Osteocyte (in vitro differentiated cells): ENCODE data around the gene UGT1A6. TPM values are rescaled to one million over a fixed set of nuclear protein-coding genes. Genes with fewer than 3 reads are reported as not detected.
"Not testable (repeated sequence)": the region's sequence is repeated elsewhere in the genome, so short reads cannot be mapped to it uniquely, and the experiment has no call there.

ENCODE experiments used
- DNase-seq: peaks from one replicate; pipeline ENCODE4 v3.0.0; 2021; ENCODE audit warnings: mixed read lengths; ENCODE audit not compliant: unreplicated experiment; ENCODE audit errors: extremely low spot score
- H3K27ac Mint-ChIP-seq: one replicate; pipeline ENCODE4 v1.8.0; 2021; ENCODE audit warnings: mild to moderate bottlenecking, mixed read lengths; ENCODE audit not compliant: unreplicated experiment
- H3K27me3 Mint-ChIP-seq: one replicate; pipeline ENCODE4 v1.8.0; 2021; ENCODE audit warnings: mixed read lengths; ENCODE audit not compliant: unreplicated experiment
- H3K36me3 Mint-ChIP-seq: one replicate; pipeline ENCODE4 v1.8.0; 2021; ENCODE audit warnings: mixed read lengths; ENCODE audit not compliant: unreplicated experiment
- H3K4me1 Mint-ChIP-seq: one replicate; pipeline ENCODE4 v1.8.0; 2021; ENCODE audit warnings: mixed read lengths; ENCODE audit not compliant: unreplicated experiment
- H3K4me3 Mint-ChIP-seq: one replicate; pipeline ENCODE4 v1.8.0; 2021; ENCODE audit warnings: mild to moderate bottlenecking, moderate library complexity, mixed read lengths; ENCODE audit not compliant: unreplicated experiment
- H3K9me3 Mint-ChIP-seq: one replicate; pipeline ENCODE4 v1.8.0; 2021; ENCODE audit warnings: mixed read lengths; ENCODE audit not compliant: unreplicated experiment
- total RNA-seq: library from RNA; stranded (reverse); gene quantifications from 2 replicates; pipeline ENCODE4 v1.2.1, GENCODE V29; 2021
- TF ChIP-seq, protein P1 (sequence below): fragments of 200-600 bp; sonication (generic); IDR thresholded peaks from 2 replicates; pipeline ENCODE4 v1.5.0; 2021; ENCODE audit warnings: antibody characterized with exemption, mild to moderate bottlenecking, moderate library complexity

UGT1A6 gene
- total RNA-seq, 1 donor from 2014 or later = not detected

DNA sequence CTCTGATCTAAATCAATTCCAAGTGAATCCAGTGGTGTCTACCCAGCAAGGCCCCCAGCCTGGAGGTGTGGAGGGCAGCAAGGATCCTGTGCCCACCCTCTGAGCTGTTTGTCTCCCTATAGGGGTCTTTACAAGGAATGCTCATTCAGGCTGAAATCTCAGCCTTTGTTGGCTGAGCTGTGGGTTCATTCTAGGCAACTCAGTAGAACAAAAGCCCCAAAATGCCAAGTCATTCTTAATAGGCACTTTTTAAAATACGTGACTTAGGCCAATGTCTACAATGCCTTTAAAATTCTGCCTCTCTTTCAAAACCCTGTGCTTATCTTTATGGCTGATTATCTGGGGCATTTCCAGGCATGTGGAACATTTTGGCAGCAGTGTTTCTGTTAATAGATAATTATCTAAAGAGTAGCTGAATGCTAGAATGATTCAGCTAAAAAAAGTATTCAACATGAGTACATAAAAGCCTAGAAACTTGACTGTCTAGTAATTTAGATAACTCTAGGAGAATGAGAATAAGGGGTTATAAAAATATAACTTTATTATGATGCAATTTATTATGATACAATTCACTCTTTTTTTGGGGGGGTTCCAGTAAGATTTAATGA is 7.4 kb downstream of the UGT1A6 start:
- Mint-ChIP-seq H3K4me3 (no peak overlapping the region), H3K4me1 (no peaks in the 10 kb centered on the region), H3K27ac (no peak overlapping the region), H3K36me3 (peaks cover 4% of the 10 kb centered on the region), H3K9me3 (peaks cover 12% of the 10 kb centered on the region), H3K27me3 (peaks cover 6% of the 10 kb centered on the region)
- TF ChIP-seq, protein P1, sequence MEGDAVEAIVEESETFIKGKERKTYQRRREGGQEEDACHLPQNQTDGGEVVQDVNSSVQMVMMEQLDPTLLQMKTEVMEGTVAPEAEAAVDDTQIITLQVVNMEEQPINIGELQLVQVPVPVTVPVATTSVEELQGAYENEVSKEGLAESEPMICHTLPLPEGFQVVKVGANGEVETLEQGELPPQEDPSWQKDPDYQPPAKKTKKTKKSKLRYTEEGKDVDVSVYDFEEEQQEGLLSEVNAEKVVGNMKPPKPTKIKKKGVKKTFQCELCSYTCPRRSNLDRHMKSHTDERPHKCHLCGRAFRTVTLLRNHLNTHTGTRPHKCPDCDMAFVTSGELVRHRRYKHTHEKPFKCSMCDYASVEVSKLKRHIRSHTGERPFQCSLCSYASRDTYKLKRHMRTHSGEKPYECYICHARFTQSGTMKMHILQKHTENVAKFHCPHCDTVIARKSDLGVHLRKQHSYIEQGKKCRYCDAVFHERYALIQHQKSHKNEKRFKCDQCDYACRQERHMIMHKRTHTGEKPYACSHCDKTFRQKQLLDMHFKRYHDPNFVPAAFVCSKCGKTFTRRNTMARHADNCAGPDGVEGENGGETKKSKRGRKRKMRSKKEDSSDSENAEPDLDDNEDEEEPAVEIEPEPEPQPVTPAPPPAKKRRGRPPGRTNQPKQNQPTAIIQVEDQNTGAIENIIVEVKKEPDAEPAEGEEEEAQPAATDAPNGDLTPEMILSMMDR = no peak
- DNase-seq = no peak

DNA sequence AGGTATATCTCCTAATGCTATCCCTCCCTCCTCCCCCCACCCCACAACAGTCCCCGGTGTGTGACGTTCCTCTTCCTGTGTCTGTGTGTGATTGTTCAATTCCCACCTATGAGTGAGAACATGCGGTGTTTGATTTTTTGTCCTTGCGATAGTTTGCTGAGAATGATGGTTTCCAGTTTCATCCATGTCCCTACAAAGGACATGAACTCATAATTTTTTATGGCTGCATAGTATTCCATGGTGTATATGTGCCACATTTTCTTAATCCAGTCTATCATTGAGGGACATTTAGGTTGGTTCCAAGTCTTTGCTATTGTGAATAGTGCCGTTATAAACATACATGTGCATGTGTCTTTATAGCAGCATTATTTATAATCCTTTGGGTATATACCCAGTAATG is 8.2 kb downstream of the UGT1A6 start:
- H3K4me3 Mint-ChIP-seq, H3K27me3 Mint-ChIP-seq, H3K36me3 Mint-ChIP-seq, H3K4me1 Mint-ChIP-seq, DNase-seq, H3K27ac Mint-ChIP-seq: not testable (repeated sequence)
- peaks cover 12% of the 10 kb centered on the region for H3K9me3 Mint-ChIP-seq

DNA sequence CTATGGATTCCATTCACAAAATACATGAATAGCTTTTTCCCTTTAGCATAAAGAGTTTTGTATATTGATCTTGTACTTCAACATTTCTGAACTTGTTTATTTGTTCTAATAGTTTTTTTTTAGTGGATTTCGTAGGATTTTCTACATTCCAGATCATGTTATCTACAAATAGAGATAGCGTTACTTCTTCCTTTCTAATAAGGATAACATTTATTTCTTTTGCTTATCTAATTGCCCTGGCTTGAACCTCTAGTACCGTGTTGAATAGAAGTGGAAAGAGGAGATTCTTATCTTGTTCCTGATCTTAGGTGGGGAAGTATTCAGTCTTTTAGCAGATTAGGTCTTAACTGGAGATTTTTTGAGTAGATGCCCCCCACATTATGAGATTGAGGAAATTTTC is 9.5 kb downstream of the UGT1A6 start:
- Mint-ChIP-seq H3K27ac (no peak overlapping the region), H3K4me3 (no peak overlapping the region), H3K4me1 (peaks cover 8% of the 10 kb centered on the region), H3K27me3 (peaks cover 2% of the 10 kb centered on the region), H3K9me3 (peaks cover 12% of the 10 kb centered on the region), H3K36me3 (peaks cover 4% of the 10 kb centered on the region)
- DNase-seq = no peak
- TF ChIP-seq, protein P1 = no peak

DNA sequence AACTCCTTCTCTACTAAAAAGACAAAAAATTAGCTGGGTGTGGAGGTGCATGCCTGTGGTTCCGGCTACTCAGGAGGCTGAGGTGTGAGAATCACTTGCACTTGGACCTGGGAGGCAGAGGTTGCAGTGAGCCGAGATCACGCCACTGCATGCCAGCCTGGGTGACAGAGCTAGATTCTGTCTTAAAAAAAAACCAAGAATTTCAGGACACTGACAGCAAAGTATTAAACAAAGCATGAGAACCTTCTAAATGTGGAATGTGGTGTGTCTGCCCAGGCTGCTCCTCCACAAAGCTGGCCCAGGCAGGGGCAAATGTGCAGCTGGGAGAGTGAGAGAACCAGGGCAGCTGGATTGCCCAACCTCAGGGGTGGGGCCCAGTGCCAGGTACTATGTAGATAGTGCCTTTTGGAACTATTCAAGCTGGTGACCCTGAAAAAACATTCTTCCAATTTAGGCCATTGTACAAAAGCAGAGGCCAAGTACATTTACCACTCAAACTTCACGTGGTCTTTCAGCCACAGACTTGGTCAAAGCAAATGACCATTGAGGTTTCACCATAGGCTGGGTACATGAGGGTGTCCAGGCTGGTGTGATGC is 13.3 kb downstream of the UGT1A6 start:
- no peaks in the 10 kb centered on the region for H3K27me3 Mint-ChIP-seq
- TF ChIP-seq, protein P1 = no peak
- H3K36me3 Mint-ChIP-seq = peaks cover 4% of the 10 kb centered on the region
- peaks cover 21% of the 10 kb centered on the region for H3K4me1 Mint-ChIP-seq
- no peak overlapping the region for H3K4me3 Mint-ChIP-seq
- peak overlapping the region; percentile 44 for H3K27ac Mint-ChIP-seq
- DNase-seq = no peak
- peaks cover 12% of the 10 kb centered on the region for H3K9me3 Mint-ChIP-seq

DNA sequence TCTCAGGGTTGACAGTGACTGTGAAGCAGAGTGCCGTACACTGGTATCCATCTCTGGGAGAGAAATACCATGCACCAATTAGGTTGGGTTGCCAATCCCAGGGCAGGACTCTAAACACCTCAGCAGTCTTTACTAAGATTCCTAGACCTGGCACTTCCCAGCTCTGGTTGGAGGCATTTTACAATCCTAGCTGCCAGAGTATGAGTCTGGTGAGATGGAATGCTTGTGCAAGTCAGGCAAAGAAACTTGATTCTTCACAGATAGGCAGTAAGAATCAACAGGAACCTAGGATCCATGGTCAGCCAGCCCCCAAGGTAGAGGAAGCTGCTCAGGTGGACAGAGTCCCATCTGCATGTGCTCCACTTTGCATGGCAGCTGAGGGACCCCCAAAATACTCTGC is 14.0 kb downstream of the UGT1A6 start:
- H3K36me3 Mint-ChIP-seq = peaks cover 4% of the 10 kb centered on the region
- TF ChIP-seq, protein P1 = no peak
- peak overlapping the region; percentile 44 for H3K27ac Mint-ChIP-seq
- H3K27me3 Mint-ChIP-seq = no peaks in the 10 kb centered on the region
- no peak for DNase-seq
- no peak overlapping the region for H3K4me3 Mint-ChIP-seq
- peaks cover 24% of the 10 kb centered on the region for H3K4me1 Mint-ChIP-seq
- peaks cover 12% of the 10 kb centered on the region for H3K9me3 Mint-ChIP-seq
